K562 (cell line): ENCODE data around the gene CTCF. TPM values are rescaled to one million over a fixed set of nuclear protein-coding genes. Genes with fewer than 3 reads are reported as not detected.
"Not testable (repeated sequence)": the region's sequence is repeated elsewhere in the genome, so short reads cannot be mapped to it uniquely, and the experiment has no call there.

Experiments
- ATAC-seq: fragments of 200-7000 bp; cut with Tn5 transposase; 3 replicates; pipeline ENCODE4 v1.9.1; 2020; ENCODE audit warnings: moderate library complexity
- BruUV-seq: library from RNA; stranded (reverse); fragments of 400-500 nt; replicated peaks from 2 replicates; lab custom pipeline; 2021; lab: Mats Ljungman, UMichigan
- CTCF ChIA-PET: fragments of 300-600 bp; formaldehyde crosslinking; extraction: SDS; loops from one replicate; lab custom pipeline; 2021; ENCODE audit warnings: low intra/inter-chr PET ratio; lab: Yijun Ruan, JAX
- POLR2A ChIA-PET: fragments of 300-600, 350-650 bp; sonication (Branson Sonifier 250); formaldehyde crosslinking; extraction: SDS; loops from one replicate; lab custom pipeline; 2021; ENCODE audit warnings: antibody characterized with exemption, inconsistent platforms; lab: Yijun Ruan, JAX
- DNase-seq, 4 experiments: peaks; one replicate each; pipeline versions ENCODE4 v3.0.0 to v3.0.0-alpha.2; 2011 to 2018; ENCODE audit warnings: low spot score in 3 of 4, mixed read lengths in 3 of 4; ENCODE audit errors: extremely low read depth in 1 of 4
- FAIRE-seq: peaks from 2 replicates; lab custom pipeline; 2011; peaks lifted over from hg19 to GRCh38; lab: Jason Lieb, UNC
- H2AFZ ChIP-seq: 2 replicates; pipeline ENCODE4 v1.6.0; 2011; ENCODE audit warnings: low read depth, low read length, control low read depth, inconsistent platforms
- H3K27ac ChIP-seq: fragments of 200-600 bp; 3 replicates; pipeline ENCODE4 v1.8.0; 2011; ENCODE audit warnings: low read depth, mild to moderate bottlenecking, control low read depth, inconsistent platforms, low read length, moderate library complexity, mixed read lengths; ENCODE audit errors: extremely low read depth
- H3K27me3 ChIP-seq, 2 experiments: fragments of 300-600 bp in 1 of 2; 2 replicates in 1 of 2; 3 replicates in 1 of 2; pipeline versions ENCODE4 v1.6.0 to v1.8.0; 2011; ENCODE audit warnings: inconsistent platforms in 2 of 2, low read length in 2 of 2, mild to moderate bottlenecking in 1 of 2, mixed read lengths in 1 of 2, moderate library complexity in 1 of 2; ENCODE audit not compliant: control insufficient read depth in 2 of 2, insufficient read depth in 2 of 2
- H3K36me3 ChIP-seq: fragments of 300-600 bp; 3 replicates; pipeline ENCODE4 v1.8.0; 2011; ENCODE audit warnings: mild to moderate bottlenecking, low read length, inconsistent platforms; ENCODE audit not compliant: control insufficient read depth, insufficient read depth
- H3K4me1 ChIP-seq, 2 experiments: fragments of 200-600 bp in 1 of 2; replicated peaks in 1 of 2; 2 replicates in 1 of 2; 3 replicates in 1 of 2; pipeline versions ENCODE4 v1.5.1 to v1.8.0; 2011; ENCODE audit warnings: inconsistent platforms in 2 of 2, low read length in 2 of 2, mild to moderate bottlenecking in 1 of 2, mixed read lengths in 1 of 2, moderate library complexity in 1 of 2; ENCODE audit not compliant: control insufficient read depth in 2 of 2, insufficient read depth in 2 of 2
- H3K4me2 ChIP-seq: 2 replicates; pipeline ENCODE4 v1.6.1; 2011; ENCODE audit warnings: low read length, control low read depth, inconsistent platforms, mixed read lengths; ENCODE audit not compliant: insufficient read depth
- H3K4me3 ChIP-seq: fragments of 200-600 bp; sonication (generic), shearing (Covaris generic); 2 replicates; pipeline ENCODE4 v1.5.1; 2016; ENCODE audit warnings: control low read depth, inconsistent platforms
- H3K79me2 ChIP-seq: fragments of 200-600 bp; 3 replicates; pipeline ENCODE4 v1.8.0; 2011; ENCODE audit warnings: low read length, inconsistent platforms; ENCODE audit not compliant: control insufficient read depth, insufficient read depth
- H3K9ac ChIP-seq, 2 experiments: 2 replicates each; pipeline versions ENCODE4 v1.6.0 to v1.6.1; 2011; ENCODE audit warnings: low read depth in 2 of 2, low read length in 2 of 2, control low read depth in 1 of 2, inconsistent platforms in 1 of 2, mild to moderate bottlenecking in 1 of 2, mixed read lengths in 1 of 2; ENCODE audit not compliant: insufficient read depth in 1 of 2
- H3K9me1 ChIP-seq: one replicate; pipeline ENCODE4 v1.6.0; 2011; ENCODE audit warnings: inconsistent platforms, mild to moderate bottlenecking, low read length, moderate library complexity; ENCODE audit not compliant: control insufficient read depth, insufficient read depth
- H3K9me3 ChIP-seq: replicated peaks from 2 replicates; pipeline ENCODE4 v1.5.1; 2011; ENCODE audit warnings: low read depth, low read length, inconsistent platforms; ENCODE audit not compliant: control insufficient read depth, insufficient read depth
- H4K20me1 ChIP-seq: replicated peaks from 2 replicates; pipeline ENCODE4 v1.6.1; 2011; ENCODE audit warnings: low read length, inconsistent platforms, mixed read lengths; ENCODE audit not compliant: control insufficient read depth, insufficient read depth
- ASH1L ChIP-seq: fragments of 450-650 bp; IDR thresholded peaks from 2 replicates; pipeline ENCODE4 v1.6.1; 2018; ENCODE audit warnings: borderline replicate concordance, mild to moderate bottlenecking, low read depth; ENCODE audit not compliant: partially characterized antibody
- WGBS: fragments of 100-300 bp; shearing (Covaris generic); methylation state at CpG from one replicate; pipeline ENCODE4 v1.1.6; 2016; ENCODE audit warnings: low coverage, mixed read lengths; ENCODE audit not compliant: insufficient coverage; ENCODE audit errors: missing lambda C conversion rate; 5-methylcytosine and 5-hydroxymethylcytosine counted together
- in situ Hi-C: fragments of 300-500 bp; cut with MboI; formaldehyde crosslinking; loops from 4 replicates; pipeline ENCODE4 v1.15.0; 2018; ENCODE audit warnings: inconsistent platforms, mixed read lengths
- intact Hi-C: fragments of 100-400 bp; cut with micrococcal nuclease; formaldehyde crosslinking; loops from 2 replicates; pipeline ENCODE4 v1.14.2; 2022
- polyA plus RNA-seq, 8 experiments: library from polyadenylated mRNA; depleted of rRNA in 4 of 8; stranded (reverse) in 5 of 8; unstranded in 3 of 8; fragments of >200 nt; fragmentation: Nextera tagmentation in 2 of 8; fragmentation: Illumina TruSeq in 1 of 8; extraction: Ambion mirVana in 2 of 8; extraction: Trizol in 1 of 8; gene quantifications; 2 replicates each; pipeline versions ENCODE4 v1.2.1 to v1.2.3, GENCODE V29; 2011 to 2014; ENCODE audit warnings: inconsistent platforms in 1 of 8, missing spikeins in 1 of 8
- total RNA-seq, 7 experiments: library from RNA; depleted of rRNA in 6 of 7; stranded (reverse); fragments of >200 nt in 6 of 7; fragmentation: Illumina TruSeq in 2 of 7; extraction: Trizol in 2 of 7; gene quantifications; 2 replicates each; pipeline versions ENCODE4 v1.2.1 to v1.2.3, GENCODE V29; 2011 to 2021; ENCODE audit warnings: low replicate concordance in 1 of 7
- TF ChIP-seq, protein P1 (sequence below): fragments of 150-350 bp; conservative IDR thresholded peaks from 2 replicates; pipeline ENCODE4 v1.6.1; 2014; ENCODE audit warnings: low read length
- TF ChIP-seq, protein P2 (sequence below): sonication (generic); formaldehyde crosslinking; IDR thresholded peaks from 2 replicates; pipeline ENCODE4 v1.8.1; 2023; ENCODE audit warnings: mild to moderate bottlenecking, missing genetic modification reagents
- TF ChIP-seq, protein P3 (sequence below), 3 experiments: fragments of 200-800 bp in 1 of 3; sonication (Bioruptor generic) in 1 of 3; sonication (generic) in 1 of 3; formaldehyde crosslinking in 1 of 3; IDR thresholded peaks; 2 replicates each; pipeline versions ENCODE4 v1.6.1 to v1.8.0; 2016 to 2022; ENCODE audit warnings: mild to moderate bottlenecking in 2 of 3, missing compliant biosample characterization in 2 of 3, missing genetic modification characterization in 2 of 3, missing genetic modification reagents in 1 of 3
- TF ChIP-seq, protein P4 (sequence below), 3 experiments: IDR thresholded peaks in 2 of 3; conservative IDR thresholded peaks in 1 of 3; 2 replicates each; pipeline ENCODE4 v1.5.1; 2011 to 2012; ENCODE audit warnings: low read length in 3 of 3, mild to moderate bottlenecking in 3 of 3, control low read depth in 2 of 3, improper control_type of control experiment in 1 of 3, inconsistent platforms in 1 of 3, low read depth in 1 of 3, mixed read lengths in 1 of 3, moderate library complexity in 1 of 3; ENCODE audit not compliant: insufficient read depth in 2 of 3

CTCF gene
- total and polyA plus RNA-seq, 9 of the 15 experiments (the other 6 are each of a cell fraction or from before 2014, with no cell fraction given) = 7.8 to 49.2 (median 33.9) TPM

DNA sequence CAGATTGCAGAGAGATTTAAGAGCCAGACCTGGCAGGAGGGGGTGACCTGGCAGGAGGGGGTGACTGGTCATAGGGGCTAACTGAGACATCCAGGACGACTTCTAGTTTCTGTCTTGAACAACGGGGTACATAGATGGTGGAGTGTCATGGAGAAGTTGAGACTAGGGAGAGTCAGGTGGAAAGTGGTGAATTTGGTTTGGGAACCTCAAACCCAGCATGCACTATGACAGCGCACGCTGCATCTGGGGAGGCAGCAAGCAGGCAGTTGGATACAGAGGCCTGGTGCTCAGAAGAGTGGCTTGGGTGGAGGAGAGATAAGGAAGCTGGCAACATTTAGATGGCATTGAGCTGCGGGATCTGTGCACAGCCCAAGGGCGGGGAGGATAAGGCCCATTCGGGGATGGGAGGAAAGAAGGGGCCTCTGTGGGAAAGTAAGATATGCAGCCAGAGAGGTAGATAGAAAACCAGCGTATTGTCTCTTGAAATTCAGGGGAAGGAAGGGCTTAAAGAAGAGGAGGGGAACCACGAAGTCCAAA lies 29.2 kb upstream of the CTCF start:
- CTCF ChIA-PET = no interaction called here
- TF ChIP-seq, protein P1, sequence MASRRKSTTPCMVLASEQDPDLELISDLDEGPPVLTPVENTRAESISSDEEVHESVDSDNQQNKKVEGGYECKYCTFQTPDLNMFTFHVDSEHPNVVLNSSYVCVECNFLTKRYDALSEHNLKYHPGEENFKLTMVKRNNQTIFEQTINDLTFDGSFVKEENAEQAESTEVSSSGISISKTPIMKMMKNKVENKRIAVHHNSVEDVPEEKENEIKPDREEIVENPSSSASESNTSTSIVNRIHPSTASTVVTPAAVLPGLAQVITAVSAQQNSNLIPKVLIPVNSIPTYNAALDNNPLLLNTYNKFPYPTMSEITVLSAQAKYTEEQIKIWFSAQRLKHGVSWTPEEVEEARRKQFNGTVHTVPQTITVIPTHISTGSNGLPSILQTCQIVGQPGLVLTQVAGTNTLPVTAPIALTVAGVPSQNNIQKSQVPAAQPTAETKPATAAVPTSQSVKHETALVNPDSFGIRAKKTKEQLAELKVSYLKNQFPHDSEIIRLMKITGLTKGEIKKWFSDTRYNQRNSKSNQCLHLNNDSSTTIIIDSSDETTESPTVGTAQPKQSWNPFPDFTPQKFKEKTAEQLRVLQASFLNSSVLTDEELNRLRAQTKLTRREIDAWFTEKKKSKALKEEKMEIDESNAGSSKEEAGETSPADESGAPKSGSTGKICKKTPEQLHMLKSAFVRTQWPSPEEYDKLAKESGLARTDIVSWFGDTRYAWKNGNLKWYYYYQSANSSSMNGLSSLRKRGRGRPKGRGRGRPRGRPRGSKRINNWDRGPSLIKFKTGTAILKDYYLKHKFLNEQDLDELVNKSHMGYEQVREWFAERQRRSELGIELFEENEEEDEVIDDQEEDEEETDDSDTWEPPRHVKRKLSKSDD = no peak
- TF ChIP-seq, protein P2, sequence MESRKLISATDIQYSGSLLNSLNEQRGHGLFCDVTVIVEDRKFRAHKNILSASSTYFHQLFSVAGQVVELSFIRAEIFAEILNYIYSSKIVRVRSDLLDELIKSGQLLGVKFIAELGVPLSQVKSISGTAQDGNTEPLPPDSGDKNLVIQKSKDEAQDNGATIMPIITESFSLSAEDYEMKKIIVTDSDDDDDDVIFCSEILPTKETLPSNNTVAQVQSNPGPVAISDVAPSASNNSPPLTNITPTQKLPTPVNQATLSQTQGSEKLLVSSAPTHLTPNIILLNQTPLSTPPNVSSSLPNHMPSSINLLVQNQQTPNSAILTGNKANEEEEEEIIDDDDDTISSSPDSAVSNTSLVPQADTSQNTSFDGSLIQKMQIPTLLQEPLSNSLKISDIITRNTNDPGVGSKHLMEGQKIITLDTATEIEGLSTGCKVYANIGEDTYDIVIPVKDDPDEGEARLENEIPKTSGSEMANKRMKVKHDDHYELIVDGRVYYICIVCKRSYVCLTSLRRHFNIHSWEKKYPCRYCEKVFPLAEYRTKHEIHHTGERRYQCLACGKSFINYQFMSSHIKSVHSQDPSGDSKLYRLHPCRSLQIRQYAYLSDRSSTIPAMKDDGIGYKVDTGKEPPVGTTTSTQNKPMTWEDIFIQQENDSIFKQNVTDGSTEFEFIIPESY (CRISPR knock-in tag) = no peak
- TF ChIP-seq ASH1L = no peak
- TF ChIP-seq, protein P3, sequence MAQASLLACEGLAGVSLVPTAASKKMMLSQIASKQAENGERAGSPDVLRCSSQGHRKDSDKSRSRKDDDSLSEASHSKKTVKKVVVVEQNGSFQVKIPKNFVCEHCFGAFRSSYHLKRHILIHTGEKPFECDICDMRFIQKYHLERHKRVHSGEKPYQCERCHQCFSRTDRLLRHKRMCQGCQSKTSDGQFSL (CRISPR knock-in tag; IDR thresholded peaks at IDR 0.05) = no peak
- TF ChIP-seq, protein P3 (tag; IDR thresholded peaks at IDR 0.05) = no peak
- TF ChIP-seq, protein P4, sequence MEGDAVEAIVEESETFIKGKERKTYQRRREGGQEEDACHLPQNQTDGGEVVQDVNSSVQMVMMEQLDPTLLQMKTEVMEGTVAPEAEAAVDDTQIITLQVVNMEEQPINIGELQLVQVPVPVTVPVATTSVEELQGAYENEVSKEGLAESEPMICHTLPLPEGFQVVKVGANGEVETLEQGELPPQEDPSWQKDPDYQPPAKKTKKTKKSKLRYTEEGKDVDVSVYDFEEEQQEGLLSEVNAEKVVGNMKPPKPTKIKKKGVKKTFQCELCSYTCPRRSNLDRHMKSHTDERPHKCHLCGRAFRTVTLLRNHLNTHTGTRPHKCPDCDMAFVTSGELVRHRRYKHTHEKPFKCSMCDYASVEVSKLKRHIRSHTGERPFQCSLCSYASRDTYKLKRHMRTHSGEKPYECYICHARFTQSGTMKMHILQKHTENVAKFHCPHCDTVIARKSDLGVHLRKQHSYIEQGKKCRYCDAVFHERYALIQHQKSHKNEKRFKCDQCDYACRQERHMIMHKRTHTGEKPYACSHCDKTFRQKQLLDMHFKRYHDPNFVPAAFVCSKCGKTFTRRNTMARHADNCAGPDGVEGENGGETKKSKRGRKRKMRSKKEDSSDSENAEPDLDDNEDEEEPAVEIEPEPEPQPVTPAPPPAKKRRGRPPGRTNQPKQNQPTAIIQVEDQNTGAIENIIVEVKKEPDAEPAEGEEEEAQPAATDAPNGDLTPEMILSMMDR (IDR thresholded peaks at IDR 0.05 in 2 of 3, conservative IDR thresholded peaks at IDR 0.05 in 1 of 3; ENCODE audit: insufficient read depth in 2 of 3, low read depth in 1 of 3, low read length in 3 of 3) = no peak
- H3K9ac ChIP-seq = peak overlapping the region in 1 of 2 experiments; percentile 67; a peak in 1 of 4 replicates
- no peak overlapping the region for H3K4me2 ChIP-seq
- H3K4me1 ChIP-seq = peaks cover 16 to 52% of the 10 kb centered on the region in 2 experiments
- DNase-seq (no peak), ATAC-seq (no peak), FAIRE-seq (no peak)
- no peak overlapping the region for H3K27ac ChIP-seq
- H3K9me3 ChIP-seq = no peaks in the 10 kb centered on the region
- H3K9me1 ChIP-seq = no peaks in the 10 kb centered on the region
- no peak overlapping the region for H2AFZ ChIP-seq
- no peaks in the 10 kb centered on the region for H3K27me3 ChIP-seq
- peaks cover 16% of the 10 kb centered on the region for H3K79me2 ChIP-seq
- no peak overlapping the region for H3K4me3 ChIP-seq
- H3K36me3 ChIP-seq = no peaks in the 10 kb centered on the region
- in situ Hi-C loops (no loop called here), intact Hi-C loops (no loop called here)
- no TSS peak for BruUV-seq
- POLR2A ChIA-PET = interaction anchor here (0.7 to 1.1 kb wide), 2 partner anchors 20 to 247 kb away, joined by 3 read pairs; no protein-coding TSS in a partner anchor
- H4K20me1 ChIP-seq = peaks cover 7% of the 10 kb centered on the region
- WGBS = 40% methylated on average over 9 of the region's 9 CpGs

DNA sequence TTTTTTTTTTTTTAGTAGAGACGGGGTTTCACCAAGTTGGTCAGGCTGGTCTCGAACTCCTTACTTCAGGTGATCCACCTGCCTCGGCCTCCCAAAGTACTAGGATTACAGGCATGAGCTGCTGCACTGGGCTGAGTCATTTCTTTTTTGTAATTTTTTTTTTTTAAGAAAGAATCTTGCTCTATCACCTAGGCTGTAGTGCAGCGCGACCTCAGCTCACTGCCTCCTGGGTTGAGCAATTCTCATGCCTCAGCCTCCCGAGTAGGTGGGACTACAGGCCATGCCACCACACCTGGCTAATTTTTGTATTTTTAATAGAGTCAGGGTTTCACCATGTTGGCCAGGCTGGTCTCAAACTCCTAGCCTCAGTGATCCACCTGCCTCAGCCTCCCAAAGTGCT lies 28.3 kb upstream of the CTCF start:
- H3K27ac ChIP-seq, CTCF ChIA-PET, H3K9me3 ChIP-seq, FAIRE-seq, H3K27me3 ChIP-seq, H3K4me3 ChIP-seq, BruUV-seq, intact Hi-C loops, DNase-seq, H3K9me1 ChIP-seq, H2AFZ ChIP-seq, in situ Hi-C loops, H3K4me2 ChIP-seq, H3K9ac ChIP-seq, ATAC-seq, H4K20me1 ChIP-seq, H3K36me3 ChIP-seq: not testable (repeated sequence)
- POLR2A ChIA-PET = interaction anchor here (0.6 to 0.7 kb wide), 2 partner anchors 19 to 248 kb away, joined by 3 read pairs; no protein-coding TSS in a partner anchor
- H3K79me2 ChIP-seq = peaks cover 16% of the 10 kb centered on the region
- H3K4me1 ChIP-seq = peaks cover 13 to 52% of the 10 kb centered on the region in 2 experiments
- 86% methylated on average over 5 of the region's 6 CpGs for WGBS
